Neural progenitor cell (in vitro differentiated cells): ENCODE results near the gene DLL1.

Source experiments
- CTCF ChIP-seq: fragments of 200-600 bp; sonication (generic); IDR thresholded peaks from 2 replicates; pipeline ENCODE4 v1.5.1; 2017; ENCODE audit warnings: antibody characterized with exemption, mild to moderate bottlenecking
- EZH2 ChIP-seq: fragments of 200-600 bp; sonication (generic); IDR thresholded peaks from 2 replicates; pipeline ENCODE4 v1.6.1; 2017; ENCODE audit warnings: antibody characterized with exemption, mild to moderate bottlenecking, moderate library complexity

GRCh38 chr6:170316071-170316470 is 25.2 kb upstream of the DLL1 start:
- TF ChIP-seq CTCF (no peak), EZH2 (no peak)
